ENCODE data around the gene SFRP5.

DNA sequence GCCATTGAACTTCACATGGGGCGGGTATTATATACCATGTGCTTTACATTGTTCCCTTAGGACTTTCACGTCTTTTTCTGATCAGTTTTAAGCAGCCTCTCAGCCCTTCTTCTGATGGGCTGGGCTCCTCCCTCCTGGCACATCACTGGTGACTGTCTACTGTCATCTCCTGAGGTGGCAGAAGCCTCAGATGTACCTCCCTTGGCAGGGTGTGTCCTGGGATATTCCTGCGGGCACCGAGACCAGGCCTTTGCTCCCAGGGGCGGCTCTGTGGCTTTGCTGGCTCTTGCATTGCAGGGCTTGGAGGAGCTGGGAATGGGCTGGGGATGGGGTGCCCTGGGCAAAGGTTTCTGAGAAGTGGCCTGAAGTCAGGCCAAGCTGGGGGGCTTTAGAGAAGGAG, 43.2 kb upstream of the SFRP5 start:
- TF ChIP-seq, protein P1, sequence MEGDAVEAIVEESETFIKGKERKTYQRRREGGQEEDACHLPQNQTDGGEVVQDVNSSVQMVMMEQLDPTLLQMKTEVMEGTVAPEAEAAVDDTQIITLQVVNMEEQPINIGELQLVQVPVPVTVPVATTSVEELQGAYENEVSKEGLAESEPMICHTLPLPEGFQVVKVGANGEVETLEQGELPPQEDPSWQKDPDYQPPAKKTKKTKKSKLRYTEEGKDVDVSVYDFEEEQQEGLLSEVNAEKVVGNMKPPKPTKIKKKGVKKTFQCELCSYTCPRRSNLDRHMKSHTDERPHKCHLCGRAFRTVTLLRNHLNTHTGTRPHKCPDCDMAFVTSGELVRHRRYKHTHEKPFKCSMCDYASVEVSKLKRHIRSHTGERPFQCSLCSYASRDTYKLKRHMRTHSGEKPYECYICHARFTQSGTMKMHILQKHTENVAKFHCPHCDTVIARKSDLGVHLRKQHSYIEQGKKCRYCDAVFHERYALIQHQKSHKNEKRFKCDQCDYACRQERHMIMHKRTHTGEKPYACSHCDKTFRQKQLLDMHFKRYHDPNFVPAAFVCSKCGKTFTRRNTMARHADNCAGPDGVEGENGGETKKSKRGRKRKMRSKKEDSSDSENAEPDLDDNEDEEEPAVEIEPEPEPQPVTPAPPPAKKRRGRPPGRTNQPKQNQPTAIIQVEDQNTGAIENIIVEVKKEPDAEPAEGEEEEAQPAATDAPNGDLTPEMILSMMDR (conservative IDR thresholded peaks at IDR 0.05; ENCODE audit: low read depth, low read length), result no peak
- TF ChIP-seq BHLHE40 (IDR thresholded peaks at IDR 0.05; ENCODE audit: low read depth, low read length), result no peak
- no peak for TF ChIP-seq POLR2A (IDR thresholded peaks at IDR 0.05; ENCODE audit: low read depth, low read length)
- TF ChIP-seq, protein P2, sequence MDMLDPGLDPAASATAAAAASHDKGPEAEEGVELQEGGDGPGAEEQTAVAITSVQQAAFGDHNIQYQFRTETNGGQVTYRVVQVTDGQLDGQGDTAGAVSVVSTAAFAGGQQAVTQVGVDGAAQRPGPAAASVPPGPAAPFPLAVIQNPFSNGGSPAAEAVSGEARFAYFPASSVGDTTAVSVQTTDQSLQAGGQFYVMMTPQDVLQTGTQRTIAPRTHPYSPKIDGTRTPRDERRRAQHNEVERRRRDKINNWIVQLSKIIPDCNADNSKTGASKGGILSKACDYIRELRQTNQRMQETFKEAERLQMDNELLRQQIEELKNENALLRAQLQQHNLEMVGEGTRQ (IDR thresholded peaks at IDR 0.05; ENCODE audit: low read depth, low read length), result no peak

Measured in IMR-90 (cell line).